Measurements from ENCODE around the gene TRIM29. TPM values are rescaled to one million over a fixed set of nuclear protein-coding genes. Genes with fewer than 3 reads are reported as not detected.
A peak's percentile ranks its signal among the peaks of the same experiment; 100 is the strongest.
"Not testable (repeated sequence)": the region's sequence is repeated elsewhere in the genome, so short reads cannot be mapped to it uniquely, and the experiment has no call there.

Gene TRIM29
- polyA plus RNA-seq, 1 experiment, result 1.5 TPM

DNA sequence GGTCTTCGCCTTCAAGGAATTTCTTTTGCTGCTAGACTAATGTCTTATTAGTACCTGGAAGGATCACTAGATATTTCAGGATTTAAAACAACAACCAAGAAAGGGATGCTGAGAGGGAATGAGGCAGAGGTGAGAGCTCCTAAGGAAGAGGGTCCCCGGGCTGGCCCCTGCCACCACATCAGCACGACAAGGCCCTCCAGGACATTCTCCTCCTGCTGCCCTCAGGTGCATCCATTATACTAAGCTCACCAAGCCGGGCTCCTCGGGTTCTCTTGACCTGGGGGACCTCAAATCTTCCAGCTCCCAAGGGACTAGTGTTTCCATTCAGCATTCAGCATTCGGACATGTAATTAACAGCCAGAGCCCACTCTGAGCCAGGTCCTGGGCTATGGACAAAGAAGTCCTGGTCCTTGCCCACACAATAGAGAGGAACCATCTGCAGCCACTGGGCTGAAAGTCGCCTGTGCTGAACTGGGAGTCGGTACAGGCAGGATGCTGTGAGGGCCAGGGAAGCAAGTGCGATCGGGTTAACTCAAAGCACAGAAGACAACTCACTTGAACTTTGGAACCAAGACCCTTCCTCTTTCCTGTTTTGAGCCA lies 43.6 kb upstream of the TRIM29 start:
- Histone ChIP-seq H3K36me3 (ENCODE audit: control insufficient read depth, insufficient read depth, low read length) (no peaks in the 10 kb centered on the region), H3K27me3 (ENCODE audit: control insufficient read depth, insufficient read depth, low read length) (peaks cover 2% of the 10 kb centered on the region), H3K4me3 (ENCODE audit: low read depth, low read length) (no peak overlapping the region)
- ChIA-PET CTCF (interaction anchor here (0.8 to 8.2 kb wide), 12 partner anchors 10 to 808 kb away, joined by 3 to 71 read pairs (median 5); no protein-coding TSS in a partner anchor), POLR2A (no interaction called here)
- DNase-seq (ENCODE audit: low read depth), result no peak
- no peak for TF ChIP-seq CTCF (IDR thresholded peaks at IDR 0.05; ENCODE audit: insufficient read depth, low read depth, low read length)

DNA sequence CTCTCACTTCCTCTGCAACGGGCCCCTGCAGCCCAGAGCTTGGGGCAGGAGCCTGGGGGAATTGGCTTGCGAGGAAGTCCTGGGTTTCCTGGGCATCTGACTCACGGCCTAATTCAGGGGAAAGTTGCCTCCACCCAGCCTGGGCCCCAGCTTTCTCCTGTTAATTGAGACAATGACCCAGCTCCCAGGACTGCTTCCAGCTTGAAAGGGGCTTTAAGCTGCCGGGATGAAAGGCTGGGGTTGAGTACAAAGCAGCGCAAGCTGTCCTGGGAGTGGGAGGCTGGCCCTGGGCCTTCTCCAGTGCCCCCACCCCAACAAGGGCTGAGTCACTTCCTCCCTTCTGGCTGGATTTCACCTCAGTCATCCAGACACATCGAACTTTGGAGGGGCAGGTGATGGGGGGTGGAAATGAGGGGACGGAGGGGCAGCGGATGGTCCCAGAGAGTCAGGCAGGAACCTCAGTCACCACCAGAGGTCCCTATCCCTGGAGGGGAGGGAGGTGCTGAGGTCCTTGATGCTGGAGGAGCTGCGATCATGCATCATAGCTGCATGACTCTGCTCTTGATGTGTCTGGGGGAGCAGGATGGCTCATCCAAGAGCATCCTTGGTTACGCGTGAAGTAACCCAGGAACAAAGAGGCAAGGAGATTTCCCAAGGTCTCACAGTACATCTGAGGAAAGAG lies 42.8 kb upstream of the TRIM29 start:
- peak; percentile 39 for TF ChIP-seq CTCF (IDR thresholded peaks at IDR 0.05; ENCODE audit: insufficient read depth, low read depth, low read length)
- H3K27me3 ChIP-seq (ENCODE audit: control insufficient read depth, insufficient read depth, low read length), result peaks cover 2% of the 10 kb centered on the region
- POLR2A ChIA-PET, result no interaction called here
- no peaks in the 10 kb centered on the region for H3K36me3 ChIP-seq (ENCODE audit: control insufficient read depth, insufficient read depth, low read length)
- DNase-seq (ENCODE audit: low read depth), result no peak
- H3K4me3 ChIP-seq (ENCODE audit: low read depth, low read length), result no peak overlapping the region
- CTCF ChIA-PET, result interaction anchor here (0.8 to 8.2 kb wide), 13 partner anchors 10 to 807 kb away, joined by 3 to 71 read pairs (median 6); partner anchors contain the start of gene ARHGEF12

DNA sequence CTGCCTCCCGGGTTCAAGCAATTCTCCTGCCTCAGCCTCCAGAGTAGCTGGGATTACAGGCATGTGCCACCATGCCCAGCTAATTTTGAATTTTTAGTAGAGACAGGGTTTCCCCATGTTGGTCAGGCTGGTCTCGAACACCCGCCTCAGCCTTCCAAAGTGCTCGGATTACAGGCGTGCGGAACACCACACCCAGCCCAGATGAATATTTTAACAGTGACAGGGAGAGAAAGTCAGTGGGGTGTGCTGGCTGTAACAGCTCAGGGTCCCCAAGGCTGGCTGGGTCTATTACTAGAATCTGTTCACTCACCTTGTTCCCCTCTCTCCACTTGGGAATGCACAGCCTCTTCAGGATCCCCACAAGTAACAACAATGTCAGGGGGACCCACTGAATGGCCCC lies 42.1 kb upstream of the TRIM29 start:
- POLR2A ChIA-PET; H3K36me3 ChIP-seq (ENCODE audit: control insufficient read depth, insufficient read depth, low read length); DNase-seq (ENCODE audit: low read depth); H3K4me3 ChIP-seq (ENCODE audit: low read depth, low read length); H3K27me3 ChIP-seq (ENCODE audit: control insufficient read depth, insufficient read depth, low read length): not testable (repeated sequence)
- CTCF ChIA-PET, result interaction anchor here (0.8 to 8.2 kb wide), 8 partner anchors 9 to 156 kb away, joined by 3 to 71 read pairs (median 17); partner anchors contain the start of gene ARHGEF12

GRCh38 chr11:120179057-120179672 lies 41.3 kb upstream of the TRIM29 start:
- CTCF ChIA-PET, result interaction anchor here (0.9 to 8.2 kb wide), 8 partner anchors 9 to 123 kb away, joined by 3 to 71 read pairs (median 16); no protein-coding TSS in a partner anchor
- H3K4me3 ChIP-seq (ENCODE audit: low read depth, low read length), result no peak overlapping the region
- TF ChIP-seq CTCF (IDR thresholded peaks at IDR 0.05; ENCODE audit: insufficient read depth, low read depth, low read length), result no peak
- POLR2A ChIA-PET, result interaction anchor here (0.6 kb wide), 1 partner anchor 124 kb away, joined by 9 read pairs; no protein-coding TSS in a partner anchor
- peaks cover 8% of the 10 kb centered on the region for H3K27me3 ChIP-seq (ENCODE audit: control insufficient read depth, insufficient read depth, low read length)
- DNase-seq (ENCODE audit: low read depth), result no peak
- H3K36me3 ChIP-seq (ENCODE audit: control insufficient read depth, insufficient read depth, low read length), result no peaks in the 10 kb centered on the region

DNA sequence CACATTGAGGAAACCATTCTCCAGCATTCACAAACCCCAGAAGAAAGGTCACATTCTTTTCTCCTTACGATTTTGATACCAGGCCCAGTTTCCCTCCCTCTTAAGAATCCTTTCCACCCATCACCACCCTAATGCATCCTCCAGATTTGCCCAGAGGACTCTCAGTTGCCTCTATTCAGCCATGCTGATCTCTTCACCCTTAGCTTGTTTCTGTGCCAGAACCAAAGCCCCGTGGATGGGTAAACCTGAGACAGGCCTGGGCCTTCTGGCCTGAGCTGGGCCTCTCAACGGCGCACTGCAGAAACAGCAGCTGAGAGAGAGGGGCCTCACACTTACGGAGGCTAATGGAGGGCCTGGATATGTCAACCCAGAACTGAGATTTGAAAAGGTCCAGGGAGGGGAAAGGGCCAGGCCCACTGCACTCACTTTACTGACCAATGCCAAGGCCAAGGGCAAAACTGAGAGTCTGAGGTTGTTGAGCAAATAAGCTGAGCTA lies 40.7 kb upstream of the TRIM29 start:
- POLR2A ChIA-PET, result no interaction called here
- DNase-seq (ENCODE audit: low read depth), result no peak

More for the DNA sequence above, 40.7 kb upstream of the TRIM29 start:
- TF ChIP-seq CTCF (IDR thresholded peaks at IDR 0.05; ENCODE audit: insufficient read depth, low read depth, low read length), result no peak
- peaks cover 11% of the 10 kb centered on the region for H3K27me3 ChIP-seq (ENCODE audit: control insufficient read depth, insufficient read depth, low read length)
- no peak overlapping the region for H3K4me3 ChIP-seq (ENCODE audit: low read depth, low read length)
- no peaks in the 10 kb centered on the region for H3K36me3 ChIP-seq (ENCODE audit: control insufficient read depth, insufficient read depth, low read length)
- CTCF ChIA-PET, result interaction anchor here (0.9 to 8.2 kb wide), 7 partner anchors 8 to 123 kb away, joined by 3 to 71 read pairs (median 26); no protein-coding TSS in a partner anchor

Measured in BJ (cell line).